SJCRH30 (cell line): ENCODE results near the gene SIK3. TPM values are rescaled to one million over a fixed set of nuclear protein-coding genes. Genes with fewer than 3 reads are reported as not detected.
A peak's percentile ranks its signal among the peaks of the same experiment; 100 is the strongest.

ENCODE experiments used
- DNase-seq, 2 experiments: peaks; one replicate each; pipeline ENCODE4 v3.0.0-alpha.2; 2015 to 2020
- H3K27ac ChIP-seq: fragments of 250-450 bp; sonication (Bioruptor Pico); 2 replicates; pipeline ENCODE4 v1.5.1; 2020; ENCODE audit warnings: mild to moderate bottlenecking, moderate library complexity
- H3K27me3 ChIP-seq: fragments of 250-450 bp; sonication (Bioruptor Pico); 2 replicates; pipeline ENCODE4 v1.5.1; 2020; ENCODE audit warnings: mild to moderate bottlenecking, moderate library complexity
- H3K36me3 ChIP-seq: fragments of 250-450 bp; sonication (Bioruptor Pico); 2 replicates; pipeline ENCODE4 v1.5.1; 2020; ENCODE audit warnings: mild to moderate bottlenecking, moderate library complexity
- H3K4me1 ChIP-seq: fragments of 250-450 bp; sonication (Bioruptor Pico); 2 replicates; pipeline ENCODE4 v1.5.1; 2020; ENCODE audit warnings: mild to moderate bottlenecking, moderate library complexity
- H3K4me3 ChIP-seq: fragments of 250-450 bp; sonication (Bioruptor Pico); 2 replicates; pipeline ENCODE4 v1.5.1; 2020; ENCODE audit warnings: mild to moderate bottlenecking, moderate library complexity
- H3K9me3 ChIP-seq: fragments of 250-450 bp; sonication (Bioruptor Pico); replicated peaks from 2 replicates; pipeline ENCODE4 v1.5.1; 2020; ENCODE audit warnings: mild to moderate bottlenecking, moderate library complexity
- total RNA-seq: library from RNA; depleted of rRNA; stranded (reverse); fragments of >200 nt; shearing (Covaris generic); gene quantifications from 2 replicates; pipeline ENCODE4 v1.2.3, GENCODE V29; 2014

Gene SIK3
- total RNA-seq, 1 experiment from 2014 or later: 10.0 TPM

DNA sequence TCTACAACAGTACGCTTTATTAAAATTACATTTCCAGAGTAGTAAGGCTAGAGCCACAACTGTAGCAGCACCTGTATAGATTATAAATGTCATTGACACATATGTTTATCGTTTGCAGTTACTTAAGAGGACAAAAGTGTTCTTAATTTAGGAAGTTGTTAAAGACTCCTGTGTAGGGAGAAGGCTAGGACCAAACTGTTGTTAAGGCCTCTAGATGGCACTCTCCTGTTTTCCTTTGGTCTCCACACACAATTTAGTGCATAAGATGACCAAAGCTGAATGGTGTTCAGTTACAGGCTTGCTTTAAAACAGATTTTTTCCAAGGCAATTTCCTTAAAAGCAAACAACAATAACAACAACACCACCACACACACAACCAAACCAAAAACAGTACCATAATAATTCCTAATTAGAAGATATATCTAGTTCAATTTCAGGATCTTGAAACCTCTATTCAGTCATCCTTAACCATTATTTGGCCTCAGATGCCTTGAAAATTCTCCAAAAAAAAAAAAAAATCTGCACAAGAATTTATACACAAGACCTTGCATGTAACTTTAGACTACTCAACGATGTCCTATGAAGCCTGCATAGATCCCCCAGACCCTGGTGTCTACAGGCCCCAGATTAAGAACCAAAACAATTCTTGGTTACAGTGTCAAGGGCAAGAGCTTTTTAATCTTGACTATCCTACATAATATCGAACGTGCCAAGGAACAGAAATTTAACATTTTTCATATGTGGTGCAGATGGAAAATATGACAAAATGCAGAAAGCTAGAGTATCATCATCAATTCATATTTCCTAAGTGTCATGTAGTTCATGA lies 218.2 kb downstream of the SIK3 start:
- Histone ChIP-seq H3K4me3 (no peak overlapping the region), H3K36me3 (no peaks in the 10 kb centered on the region), H3K9me3 (no peaks in the 10 kb centered on the region), H3K27ac (no peak overlapping the region), H3K27me3 (no peaks in the 10 kb centered on the region), H3K4me1 (no peaks in the 10 kb centered on the region)
- peak; percentile 13 to 70 for DNase-seq

DNA sequence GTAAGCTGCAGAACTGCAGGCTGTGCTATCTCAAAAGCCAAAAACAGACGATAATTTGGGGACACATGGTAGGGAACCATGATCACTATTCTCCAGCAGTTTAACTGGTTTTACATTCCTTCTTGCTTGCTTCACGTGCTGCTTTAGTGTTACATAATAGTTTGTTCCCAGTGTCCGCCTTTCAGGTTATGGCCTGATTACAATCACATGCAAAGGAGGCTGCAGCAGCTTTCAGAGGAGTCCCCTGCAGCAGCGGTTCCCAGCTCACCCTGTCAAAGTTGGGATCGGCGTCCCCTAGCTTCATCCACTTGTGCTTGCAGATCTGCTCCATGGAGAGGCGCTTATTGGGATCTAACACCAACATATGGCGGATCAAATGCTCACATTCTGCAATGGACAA lies 221.6 kb downstream of the SIK3 start:
- no peaks in the 10 kb centered on the region for H3K36me3 ChIP-seq
- DNase-seq: no peak
- H3K4me3 ChIP-seq: no peak overlapping the region
- H3K27ac ChIP-seq: no peak overlapping the region
- no peaks in the 10 kb centered on the region for H3K9me3 ChIP-seq
- H3K4me1 ChIP-seq: no peaks in the 10 kb centered on the region
- no peaks in the 10 kb centered on the region for H3K27me3 ChIP-seq

DNA sequence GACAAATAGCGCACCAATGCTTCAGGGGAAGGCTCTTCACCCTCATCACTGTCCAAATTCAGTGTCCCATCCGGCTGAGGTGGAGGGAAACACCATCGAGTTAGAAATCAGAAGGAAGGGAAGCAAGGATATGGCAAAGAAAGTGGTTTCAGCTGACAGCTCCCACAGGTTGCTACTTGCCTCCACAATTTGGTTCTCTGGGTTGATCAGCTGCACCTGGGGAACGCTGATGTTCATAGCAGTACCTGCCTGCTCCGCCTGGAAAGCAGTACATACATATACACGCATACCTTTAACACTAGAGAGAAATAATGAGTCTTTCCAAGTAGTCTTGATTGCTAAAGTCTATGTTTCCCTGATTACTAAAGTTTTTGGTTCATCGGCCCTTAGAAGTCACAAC lies 223.0 kb downstream of the SIK3 start:
- H3K4me3 ChIP-seq: no peak overlapping the region
- H3K27me3 ChIP-seq: no peaks in the 10 kb centered on the region
- no peak for DNase-seq
- no peaks in the 10 kb centered on the region for H3K4me1 ChIP-seq
- no peaks in the 10 kb centered on the region for H3K9me3 ChIP-seq
- 0 out of 2 replicates have a peak, but pooled peaks cover 2% of the 10 kb centered on the region for H3K36me3 ChIP-seq
- no peak overlapping the region for H3K27ac ChIP-seq

DNA sequence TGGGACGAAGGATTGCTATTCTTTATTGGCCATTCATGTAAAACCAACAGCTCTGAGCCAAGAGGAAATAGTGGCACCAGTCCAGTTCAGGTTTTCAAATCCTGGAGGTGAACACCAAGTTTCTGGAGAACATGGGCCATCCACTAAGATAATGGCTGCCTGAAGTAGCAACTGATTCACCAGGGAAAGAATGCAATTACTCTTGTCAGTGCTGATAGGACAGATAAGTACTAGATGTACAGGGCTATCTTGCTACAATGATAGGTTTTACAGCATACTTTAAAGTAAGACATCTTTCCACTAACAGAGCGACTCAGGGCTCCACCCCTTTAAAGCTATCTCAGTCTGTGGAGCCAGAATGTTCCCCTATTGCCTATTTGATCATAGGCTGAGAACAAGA lies 224.0 kb downstream of the SIK3 start:
- Histone ChIP-seq H3K27ac (no peak overlapping the region), H3K4me1 (no peaks in the 10 kb centered on the region), H3K27me3 (no peaks in the 10 kb centered on the region), H3K36me3 (0 out of 2 replicates have a peak, but pooled peaks cover 2% of the 10 kb centered on the region), H3K4me3 (no peak overlapping the region), H3K9me3 (no peaks in the 10 kb centered on the region)
- DNase-seq: no peak

DNA sequence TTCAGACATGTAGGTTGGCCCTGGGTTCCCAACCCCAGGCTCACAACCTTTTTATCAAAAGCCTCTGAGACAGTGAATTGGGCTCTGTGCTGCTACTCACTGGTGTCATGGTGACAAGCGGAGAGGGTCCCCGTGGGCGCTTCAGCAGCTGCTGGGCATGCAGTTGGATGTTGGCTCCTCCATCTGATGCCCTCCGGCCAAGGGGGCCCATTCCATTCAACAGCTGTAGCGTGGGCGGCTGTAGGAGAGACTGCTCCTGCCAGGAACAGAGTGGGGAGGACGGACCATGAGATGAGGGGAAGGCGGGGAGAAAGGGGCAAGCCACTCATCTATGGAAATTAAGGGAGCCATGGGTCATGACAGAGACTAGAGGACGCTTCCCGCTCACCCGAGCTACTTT lies 224.8 kb downstream of the SIK3 start:
- Histone ChIP-seq H3K4me3 (no peak overlapping the region), H3K27ac (no peak overlapping the region), H3K27me3 (no peaks in the 10 kb centered on the region), H3K36me3 (0 out of 2 replicates have a peak, but pooled peaks cover 2% of the 10 kb centered on the region), H3K9me3 (no peaks in the 10 kb centered on the region), H3K4me1 (no peaks in the 10 kb centered on the region)
- DNase-seq: no peak

DNA sequence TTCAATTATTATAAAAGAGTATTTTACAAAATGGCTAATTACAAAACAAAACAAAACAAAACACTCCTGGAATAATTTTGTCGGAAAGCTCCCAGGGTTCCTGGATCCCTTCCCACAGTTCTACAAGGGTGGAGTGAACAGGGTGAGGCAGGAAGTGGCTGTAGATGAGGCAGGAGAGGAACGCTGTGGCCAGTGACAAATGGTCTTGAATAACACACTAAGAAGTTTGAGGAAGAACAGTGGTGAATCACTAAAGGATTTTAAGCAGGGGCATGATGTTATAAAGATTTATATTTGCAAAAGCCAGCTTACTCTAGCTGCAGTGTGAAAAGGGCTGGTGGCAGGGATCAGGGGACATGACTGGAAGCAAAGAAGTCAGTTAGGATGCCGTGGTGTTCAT lies 227.0 kb downstream of the SIK3 start:
- Histone ChIP-seq H3K27ac (no peak overlapping the region), H3K4me1 (no peaks in the 10 kb centered on the region), H3K36me3 (peaks cover 2% of the 10 kb centered on the region; the same call in 1 of the 2 replicates), H3K4me3 (no peak overlapping the region), H3K9me3 (no peaks in the 10 kb centered on the region), H3K27me3 (no peaks in the 10 kb centered on the region)
- DNase-seq: no peak

DNA sequence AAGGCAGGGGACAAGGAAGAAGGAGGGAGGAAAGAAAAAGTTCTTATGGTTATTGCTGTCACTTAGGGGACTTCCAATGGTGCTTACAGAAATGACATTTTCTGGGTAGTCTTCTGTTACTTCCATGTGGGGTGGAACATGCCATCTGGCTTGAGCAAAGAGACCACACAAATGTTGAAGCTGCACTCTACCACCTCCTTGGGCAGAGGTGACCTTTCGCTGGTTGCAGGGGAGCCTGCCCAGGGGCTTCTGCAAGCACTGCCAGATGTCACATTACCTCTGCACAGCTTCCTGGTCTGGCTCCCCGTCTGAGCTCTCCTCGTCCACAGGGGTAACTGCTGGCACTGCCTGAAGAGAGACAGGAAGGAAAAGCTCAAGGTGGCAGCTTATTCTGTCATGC lies 228.2 kb downstream of the SIK3 start:
- Histone ChIP-seq H3K4me3 (no peak overlapping the region), H3K4me1 (no peaks in the 10 kb centered on the region), H3K9me3 (no peaks in the 10 kb centered on the region), H3K27me3 (no peaks in the 10 kb centered on the region), H3K36me3 (peaks cover 2% of the 10 kb centered on the region; the same call in 1 of the 2 replicates), H3K27ac (no peak overlapping the region)
- no peak for DNase-seq

DNA sequence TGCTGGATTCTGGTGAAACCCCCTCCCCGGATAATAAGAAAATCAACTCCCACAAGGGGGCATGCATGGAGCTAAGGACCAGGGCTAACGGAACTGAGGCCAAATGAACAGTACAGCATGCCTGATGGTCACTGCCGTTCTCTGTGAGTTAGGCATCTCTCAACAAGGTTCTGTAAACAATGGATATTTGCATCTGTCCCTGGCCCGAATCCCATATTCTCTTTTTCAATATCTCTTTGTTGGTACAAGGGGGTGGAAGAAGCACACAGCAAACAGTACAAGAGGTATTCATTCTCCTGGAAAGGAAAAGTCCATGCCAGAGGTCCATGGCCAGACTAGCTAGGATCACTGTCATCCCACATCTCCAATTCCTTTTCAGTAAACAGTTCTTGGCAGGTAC lies 228.6 kb downstream of the SIK3 start:
- H3K9me3 ChIP-seq: no peaks in the 10 kb centered on the region
- H3K4me1 ChIP-seq: no peaks in the 10 kb centered on the region
- no peak overlapping the region for H3K27ac ChIP-seq
- no peak overlapping the region for H3K4me3 ChIP-seq
- DNase-seq: no peak
- H3K27me3 ChIP-seq: no peaks in the 10 kb centered on the region
- H3K36me3 ChIP-seq: peaks cover 2% of the 10 kb centered on the region; the same call in 1 of the 2 replicates

DNA sequence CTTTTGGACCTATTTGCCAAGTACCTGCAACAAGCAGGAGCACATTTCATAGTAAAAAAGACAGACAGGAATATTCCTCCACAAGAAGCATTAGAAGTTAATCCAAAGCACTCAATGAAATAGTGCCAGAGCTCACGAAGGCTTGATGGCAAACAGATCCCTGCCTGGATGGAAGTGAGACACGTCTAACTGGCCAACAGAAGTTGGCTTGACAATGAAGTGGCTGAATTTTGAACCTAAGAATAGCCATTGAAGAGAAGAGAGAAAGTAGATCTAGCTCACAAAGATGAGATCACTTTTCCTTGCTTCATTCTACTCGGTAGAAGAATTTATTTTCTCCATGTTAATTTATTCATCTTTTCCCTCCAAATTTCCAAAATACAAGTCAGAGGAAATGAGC lies 230.2 kb downstream of the SIK3 start:
- H3K27ac ChIP-seq: no peak overlapping the region
- H3K36me3 ChIP-seq: peaks cover 2% of the 10 kb centered on the region; the same call in 1 of the 2 replicates
- H3K4me1 ChIP-seq: no peaks in the 10 kb centered on the region
- no peak for DNase-seq
- H3K4me3 ChIP-seq: no peak overlapping the region
- H3K9me3 ChIP-seq: no peaks in the 10 kb centered on the region
- H3K27me3 ChIP-seq: no peaks in the 10 kb centered on the region

DNA sequence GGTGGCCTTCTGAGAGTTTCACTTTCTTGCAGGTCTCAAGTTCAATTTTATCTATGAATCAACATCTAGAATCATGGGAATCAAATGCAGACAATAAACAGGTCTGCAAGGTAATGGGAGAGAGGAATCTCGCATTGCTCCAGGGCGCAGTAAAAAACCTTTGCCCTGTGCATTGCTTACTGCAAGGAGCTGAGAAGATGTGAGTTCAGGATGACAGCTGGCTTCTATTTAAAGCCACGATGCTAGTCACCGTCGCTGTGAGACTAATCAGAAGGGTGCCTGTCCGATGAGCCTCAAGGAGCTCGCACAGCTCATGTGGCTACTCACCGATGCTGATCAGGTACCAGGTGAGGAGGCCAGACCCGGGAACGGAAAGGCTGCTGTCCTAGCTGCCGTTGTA lies 230.6 kb downstream of the SIK3 start:
- Histone ChIP-seq H3K4me3 (no peak overlapping the region), H3K27me3 (no peaks in the 10 kb centered on the region), H3K4me1 (no peaks in the 10 kb centered on the region), H3K36me3 (peaks cover 2% of the 10 kb centered on the region; the same call in 1 of the 2 replicates), H3K9me3 (no peaks in the 10 kb centered on the region), H3K27ac (no peak overlapping the region)
- DNase-seq: no peak

DNA sequence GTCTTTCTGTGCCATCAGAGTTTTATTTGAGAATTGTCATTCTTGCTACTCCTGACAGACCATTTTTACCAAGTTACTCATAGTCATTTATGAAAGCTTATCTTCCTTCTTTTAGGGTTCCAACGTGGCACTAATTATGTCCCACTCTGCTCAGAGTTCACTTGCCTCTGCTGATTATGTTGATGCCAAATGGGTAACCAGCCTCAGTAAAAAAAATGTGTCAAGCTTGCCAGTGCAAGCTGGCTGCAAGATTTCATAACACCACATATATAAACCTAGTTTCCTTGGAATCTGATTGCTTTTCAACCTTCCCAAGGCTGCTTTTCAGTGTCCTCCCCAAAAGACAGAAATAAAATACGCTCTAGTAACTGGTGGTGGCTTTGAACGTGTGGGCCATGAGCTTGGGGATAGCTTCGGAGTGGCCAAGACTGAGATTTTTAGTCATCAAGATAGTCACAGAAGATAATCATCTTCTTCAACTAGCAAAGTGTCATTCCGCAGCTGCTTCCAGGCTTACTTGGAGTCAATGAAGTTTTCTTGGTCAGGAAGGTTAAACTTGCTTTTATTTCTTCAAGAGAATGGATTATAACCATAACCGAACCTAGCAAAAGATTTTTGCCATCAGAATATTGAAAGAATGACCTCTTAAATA lies 231.3 kb downstream of the SIK3 start:
- no peak overlapping the region for H3K27ac ChIP-seq
- no peak overlapping the region for H3K4me3 ChIP-seq
- no peaks in the 10 kb centered on the region for H3K4me1 ChIP-seq
- no peaks in the 10 kb centered on the region for H3K9me3 ChIP-seq
- no peaks in the 10 kb centered on the region for H3K27me3 ChIP-seq
- no peak for DNase-seq
- H3K36me3 ChIP-seq: peaks cover 2% of the 10 kb centered on the region; the same call in 1 of the 2 replicates

DNA sequence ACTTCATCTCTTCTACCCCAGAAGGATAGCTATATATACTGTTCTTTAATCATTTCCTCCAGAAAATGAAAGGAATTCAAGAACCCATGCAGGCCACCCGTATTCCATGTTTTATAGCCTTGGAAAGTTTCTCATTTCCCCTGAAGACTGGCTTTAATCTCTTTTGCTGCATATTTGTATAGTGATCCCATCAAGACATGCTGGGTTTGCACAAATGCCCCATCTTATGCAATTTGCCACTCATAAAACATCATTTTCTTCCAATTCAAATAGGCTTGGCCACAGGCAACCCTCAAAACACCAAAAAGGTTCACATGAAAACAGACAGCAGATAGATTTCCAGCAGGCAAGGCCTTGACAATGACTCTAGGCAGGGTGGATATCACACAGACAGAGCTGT lies 232.5 kb downstream of the SIK3 start:
- Histone ChIP-seq H3K27me3 (no peaks in the 10 kb centered on the region), H3K4me1 (no peaks in the 10 kb centered on the region), H3K9me3 (no peaks in the 10 kb centered on the region), H3K4me3 (no peak overlapping the region), H3K36me3 (no peaks in the 10 kb centered on the region; the same call in 1 of the 2 replicates), H3K27ac (no peak overlapping the region)
- no peak for DNase-seq

DNA sequence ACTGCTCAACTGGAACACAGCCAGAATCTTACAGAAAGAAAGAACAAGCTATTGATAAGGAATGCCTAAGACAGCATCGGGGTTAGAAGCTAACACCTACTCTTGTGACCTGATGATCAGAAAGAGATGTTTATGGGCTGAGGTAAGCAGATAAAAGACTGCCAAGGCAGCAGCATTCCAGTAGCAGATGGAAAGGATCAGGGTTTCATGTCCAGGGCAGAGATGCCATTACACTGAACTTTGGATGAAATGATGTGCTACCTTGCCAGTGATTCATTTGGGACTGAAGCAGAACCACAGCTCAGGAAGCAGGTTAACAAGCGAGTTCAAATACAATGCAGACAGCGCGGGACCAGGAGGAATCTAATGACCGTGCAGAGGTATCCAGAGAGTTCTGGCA lies 233.7 kb downstream of the SIK3 start:
- no peaks in the 10 kb centered on the region; the same call in 1 of the 2 replicates for H3K36me3 ChIP-seq
- no peak for DNase-seq

DNA sequence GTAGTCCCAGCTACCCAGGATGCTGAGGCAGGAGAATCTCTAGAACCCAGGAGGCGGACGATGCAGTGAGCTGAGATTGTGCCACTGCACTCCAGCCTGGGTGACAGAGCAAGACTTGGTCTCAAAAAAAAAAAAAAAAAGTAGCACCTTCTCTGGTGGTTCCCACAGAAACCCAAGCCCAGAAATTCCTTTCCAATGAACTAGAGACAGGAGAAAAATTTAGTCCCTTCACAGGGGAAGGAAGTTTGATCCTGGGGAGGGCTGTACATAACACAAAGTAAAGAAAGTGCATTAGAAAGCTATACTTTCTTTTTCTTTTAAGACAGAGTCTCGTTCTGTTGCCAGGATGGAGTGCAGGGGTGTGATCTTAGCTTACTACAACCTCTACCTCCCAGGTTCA lies 235.3 kb downstream of the SIK3 start:
- Histone ChIP-seq H3K27ac (no peak overlapping the region), H3K36me3 (no peaks in the 10 kb centered on the region; the same call in 1 of the 2 replicates)

More for the DNA sequence above, 233.7 kb downstream of the SIK3 start:
- H3K4me3 ChIP-seq: no peak overlapping the region
- H3K27me3 ChIP-seq: no peaks in the 10 kb centered on the region
- H3K9me3 ChIP-seq: no peaks in the 10 kb centered on the region
- no peak overlapping the region for H3K27ac ChIP-seq
- no peaks in the 10 kb centered on the region for H3K4me1 ChIP-seq

DNA sequence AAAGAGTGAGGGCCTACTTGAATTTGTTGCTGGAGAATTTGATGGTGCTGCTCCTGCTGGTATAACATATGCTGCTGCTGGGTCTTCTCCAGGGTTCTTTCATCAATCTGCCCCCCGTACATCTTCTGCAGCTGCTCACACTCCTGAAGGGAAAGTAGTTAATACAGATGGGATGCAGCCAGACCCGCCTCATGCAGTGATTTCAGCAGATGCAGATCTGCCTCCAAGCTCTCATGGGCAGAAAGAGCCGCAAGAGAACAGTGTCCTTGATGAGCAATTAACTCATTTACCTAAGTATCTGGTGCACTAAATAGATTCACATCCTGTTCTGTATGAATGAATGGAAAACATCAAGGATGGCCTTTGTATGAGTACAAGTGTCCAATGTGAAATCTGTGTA lies 236.0 kb downstream of the SIK3 start:
- no peaks in the 10 kb centered on the region for H3K9me3 ChIP-seq
- H3K27ac ChIP-seq: no peak overlapping the region
- H3K36me3 ChIP-seq: peaks cover 3% of the 10 kb centered on the region; the same call in 1 of the 2 replicates
- no peaks in the 10 kb centered on the region for H3K27me3 ChIP-seq
- no peak overlapping the region for H3K4me3 ChIP-seq
- DNase-seq: no peak
- H3K4me1 ChIP-seq: no peaks in the 10 kb centered on the region

More for the DNA sequence above, 235.3 kb downstream of the SIK3 start:
- H3K4me3 ChIP-seq: no peak overlapping the region
- no peak for DNase-seq
- no peaks in the 10 kb centered on the region for H3K9me3 ChIP-seq
- no peaks in the 10 kb centered on the region for H3K27me3 ChIP-seq
- no peaks in the 10 kb centered on the region for H3K4me1 ChIP-seq
